ENCODE data around the gene KIF1B.

KIF1B gene

GRCh38 chr1:10216090-10216749, 5.8 kb downstream of the KIF1B start:
- TF ChIP-seq EP300 (IDR thresholded peaks at IDR 0.05; ENCODE audit: borderline replicate concordance) (no peak), YY1 (IDR thresholded peaks at IDR 0.05; ENCODE audit: low read depth) (no peak), NFIC (IDR thresholded peaks at IDR 0.05) (no peak), MAX (IDR thresholded peaks at IDR 0.05) (no peak), TEAD4 (IDR thresholded peaks at IDR 0.05) (no peak), RAD21 (IDR thresholded peaks at IDR 0.05; ENCODE audit: low read depth) (no peak)

GRCh38 chr1:10217748-10218441, 7.5 kb downstream of the KIF1B start:
- TF ChIP-seq TCF12 (IDR thresholded peaks at IDR 0.05; ENCODE audit: low read depth) = no peak
- TF ChIP-seq NFIC (IDR thresholded peaks at IDR 0.05) = no peak
- no peak for TF ChIP-seq ZBTB7A (IDR thresholded peaks at IDR 0.05; ENCODE audit: low read depth)
- TF ChIP-seq RAD21 (IDR thresholded peaks at IDR 0.05; ENCODE audit: low read depth) = no peak
- TF ChIP-seq REST (IDR thresholded peaks at IDR 0.05; ENCODE audit: low read depth) = no peak
- no peak for TF ChIP-seq USF1 (IDR thresholded peaks at IDR 0.05)
- TF ChIP-seq TAF1 (IDR thresholded peaks at IDR 0.05; ENCODE audit: low read depth) = no peak
- TF ChIP-seq EP300 (IDR thresholded peaks at IDR 0.05; ENCODE audit: borderline replicate concordance) = no peak
- TF ChIP-seq FOXM1 (IDR thresholded peaks at IDR 0.05; ENCODE audit: borderline replicate concordance, low read depth) = no peak
- no peak for TF ChIP-seq CREB1 (IDR thresholded peaks at IDR 0.05; ENCODE audit: low read depth)
- no peak for TF ChIP-seq EGR1 (IDR thresholded peaks at IDR 0.05)

GRCh38 chr1:10220200-10220599, 9.8 kb downstream of the KIF1B start:
- no peak for TF ChIP-seq ZBTB7A (IDR thresholded peaks at IDR 0.05; ENCODE audit: low read depth)
- TF ChIP-seq YY1 (IDR thresholded peaks at IDR 0.05; ENCODE audit: low read depth) = no peak
- TF ChIP-seq MAX (IDR thresholded peaks at IDR 0.05) = no peak
- no peak for TF ChIP-seq FOXM1 (IDR thresholded peaks at IDR 0.05; ENCODE audit: borderline replicate concordance, low read depth)
- no peak for TF ChIP-seq EGR1 (IDR thresholded peaks at IDR 0.05)
- no peak for TF ChIP-seq RAD21 (IDR thresholded peaks at IDR 0.05; ENCODE audit: low read depth)
- TF ChIP-seq EP300 (IDR thresholded peaks at IDR 0.05; ENCODE audit: borderline replicate concordance) = no peak
- TF ChIP-seq USF1 (IDR thresholded peaks at IDR 0.05) = no peak
- TF ChIP-seq TEAD4 (IDR thresholded peaks at IDR 0.05) = no peak
- TF ChIP-seq NFIC (IDR thresholded peaks at IDR 0.05) = no peak
- TF ChIP-seq CREB1 (IDR thresholded peaks at IDR 0.05; ENCODE audit: low read depth) = no peak
- TF ChIP-seq CEBPB (IDR thresholded peaks at IDR 0.05) = no peak
- no peak for TF ChIP-seq TCF12 (IDR thresholded peaks at IDR 0.05; ENCODE audit: low read depth)
- TF ChIP-seq REST (IDR thresholded peaks at IDR 0.05; ENCODE audit: low read depth) = no peak
- no peak for TF ChIP-seq TAF1 (IDR thresholded peaks at IDR 0.05; ENCODE audit: low read depth)

GRCh38 chr1:10225573-10225972, 15.2 kb downstream of the KIF1B start:
- no peak for TF ChIP-seq EGR1 (IDR thresholded peaks at IDR 0.05)

- TF ChIP-seq NFIC (IDR thresholded peaks at IDR 0.05) (no peak), CEBPB (IDR thresholded peaks at IDR 0.05) (no peak), TAF1 (IDR thresholded peaks at IDR 0.05; ENCODE audit: low read depth) (no peak), YY1 (IDR thresholded peaks at IDR 0.05; ENCODE audit: low read depth) (no peak), EP300 (IDR thresholded peaks at IDR 0.05; ENCODE audit: borderline replicate concordance) (no peak), FOXM1 (IDR thresholded peaks at IDR 0.05; ENCODE audit: borderline replicate concordance, low read depth) (no peak), TCF12 (IDR thresholded peaks at IDR 0.05; ENCODE audit: low read depth) (no peak), USF1 (IDR thresholded peaks at IDR 0.05) (no peak), ZBTB7A (IDR thresholded peaks at IDR 0.05; ENCODE audit: low read depth) (no peak), REST (IDR thresholded peaks at IDR 0.05; ENCODE audit: low read depth) (no peak), CREB1 (IDR thresholded peaks at IDR 0.05; ENCODE audit: low read depth) (no peak), MAX (IDR thresholded peaks at IDR 0.05) (no peak), RAD21 (IDR thresholded peaks at IDR 0.05; ENCODE audit: low read depth) (no peak), TEAD4 (IDR thresholded peaks at IDR 0.05) (no peak), EGR1 (IDR thresholded peaks at IDR 0.05) (no peak)
Measured at GRCh38 chr1:10228528-10228927, 18.2 kb downstream of the KIF1B start.

Measured in Ishikawa (cell line).